H9 (cell line): ENCODE data around the gene MICAL2. TPM values are rescaled to one million over a fixed set of nuclear protein-coding genes. Genes with fewer than 3 reads are reported as not detected.

Source experiments
- DNase-seq: peaks from one replicate; pipeline ENCODE4 v3.0.0-alpha.2; 2017
- H2AFZ ChIP-seq: one replicate; pipeline ENCODE4 v1.6.1; 2013; ENCODE audit warnings: mild to moderate bottlenecking, low read length, control low read depth, moderate library complexity
- H2AK5ac ChIP-seq: 2 replicates; pipeline ENCODE4 v1.6.1; 2013; ENCODE audit warnings: low read length, control low read depth, mixed read lengths; ENCODE audit not compliant: insufficient read length
- H2BK120ac ChIP-seq: one replicate; pipeline ENCODE4 v1.6.1; 2013; ENCODE audit warnings: low read depth, mild to moderate bottlenecking, low read length, control low read depth, inconsistent platforms; ENCODE audit not compliant: poor library complexity, severe bottlenecking
- H2BK12ac ChIP-seq: 2 replicates; pipeline ENCODE4 v1.6.1; 2013; ENCODE audit warnings: low read length, control low read depth, mixed read lengths, low read depth; ENCODE audit not compliant: insufficient read length
- H2BK15ac ChIP-seq: 2 replicates; pipeline ENCODE4 v1.6.1; 2013; ENCODE audit warnings: low read depth, low read length, control low read depth
- H2BK20ac ChIP-seq: one replicate; pipeline ENCODE4 v1.6.1; 2013; ENCODE audit warnings: low read depth, mild to moderate bottlenecking, low read length, control low read depth, inconsistent platforms; ENCODE audit not compliant: poor library complexity, severe bottlenecking
- H2BK5ac ChIP-seq: 2 replicates; pipeline ENCODE4 v1.6.1; 2013; ENCODE audit warnings: low read length, control low read depth, mixed read lengths; ENCODE audit not compliant: insufficient read length
- H3K14ac ChIP-seq: 2 replicates; pipeline ENCODE4 v1.6.1; 2013; ENCODE audit warnings: low read length, control low read depth; ENCODE audit not compliant: insufficient read depth
- H3K18ac ChIP-seq: 2 replicates; pipeline ENCODE4 v1.6.1; 2013; ENCODE audit warnings: low read depth, mild to moderate bottlenecking, mixed read lengths, low read length, control low read depth; ENCODE audit not compliant: insufficient read length
- H3K23ac ChIP-seq: 2 replicates; pipeline ENCODE4 v1.6.1; 2013; ENCODE audit warnings: low read length, control low read depth, mixed read lengths, low read depth; ENCODE audit not compliant: insufficient read length
- H3K23me2 ChIP-seq: 2 replicates; pipeline ENCODE4 v1.6.1; 2013; ENCODE audit warnings: low read depth, mild to moderate bottlenecking, mixed read lengths, low read length, control low read depth; ENCODE audit not compliant: insufficient read length, poor library complexity, severe bottlenecking
- H3K27ac ChIP-seq: 2 replicates; pipeline ENCODE4 v1.5.1; 2013; ENCODE audit warnings: low read length, control low read depth, mixed read lengths, low read depth; ENCODE audit not compliant: insufficient read length
- H3K27me3 ChIP-seq: 2 replicates; pipeline ENCODE4 v1.6.1; 2013; ENCODE audit warnings: low read length, control low read depth, inconsistent platforms; ENCODE audit not compliant: insufficient read depth
- H3K4ac ChIP-seq: 2 replicates; pipeline ENCODE4 v1.6.1; 2013; ENCODE audit warnings: low read depth, mild to moderate bottlenecking, control low read depth, inconsistent platforms, low read length, moderate library complexity
- H3K4me1 ChIP-seq: 2 replicates; pipeline ENCODE4 v1.6.1; 2013; ENCODE audit warnings: low read length, control low read depth, inconsistent platforms; ENCODE audit not compliant: insufficient read depth
- H3K4me2 ChIP-seq: 2 replicates; pipeline ENCODE4 v1.6.1; 2013; ENCODE audit warnings: low read length, control low read depth, mixed read lengths; ENCODE audit not compliant: insufficient read length, insufficient read depth
- H3K56ac ChIP-seq: 2 replicates; pipeline ENCODE4 v1.6.1; 2013; ENCODE audit warnings: low read depth, mild to moderate bottlenecking, mixed read lengths, low read length, control low read depth; ENCODE audit not compliant: insufficient read length
- H3K79me1 ChIP-seq: 2 replicates; pipeline ENCODE4 v1.6.1; 2013; ENCODE audit warnings: low read depth, mild to moderate bottlenecking, moderate library complexity, low read length, control low read depth, inconsistent platforms; ENCODE audit not compliant: insufficient read depth, poor library complexity, severe bottlenecking
- H3K79me2 ChIP-seq: 2 replicates; pipeline ENCODE4 v1.6.1; 2013; ENCODE audit warnings: low read length, control low read depth, inconsistent platforms; ENCODE audit not compliant: insufficient read depth
- H3K9ac ChIP-seq: 2 replicates; pipeline ENCODE4 v1.6.1; 2013; ENCODE audit warnings: low read length, control low read depth, mixed read lengths; ENCODE audit not compliant: insufficient read length; ENCODE audit errors: extremely low read depth
- H3K9me3 ChIP-seq: one replicate; pipeline ENCODE4 v1.6.1; 2013; ENCODE audit warnings: low read depth, low read length, inconsistent platforms; ENCODE audit not compliant: control insufficient read depth
- H3T11ph ChIP-seq: one replicate; pipeline ENCODE4 v1.6.1; 2013; ENCODE audit warnings: mild to moderate bottlenecking, low read length, control low read depth, inconsistent platforms
- H4K20me1 ChIP-seq: one replicate; pipeline ENCODE4 v1.6.1; 2013; ENCODE audit not compliant: control insufficient read depth, insufficient read length, insufficient read depth
- H4K5ac ChIP-seq: 2 replicates; pipeline ENCODE4 v1.6.1; 2013; ENCODE audit warnings: low read depth, mild to moderate bottlenecking, mixed read lengths, low read length, control low read depth; ENCODE audit not compliant: insufficient read length
- H4K8ac ChIP-seq: replicated peaks from 2 replicates; pipeline ENCODE4 v1.6.1; 2013; ENCODE audit warnings: low read length, control low read depth, mixed read lengths, low read depth; ENCODE audit not compliant: insufficient read length
- H4K91ac ChIP-seq: 2 replicates; pipeline ENCODE4 v1.6.1; 2013; ENCODE audit warnings: low read depth, mild to moderate bottlenecking, moderate library complexity, mixed read lengths, low read length, control low read depth; ENCODE audit not compliant: insufficient read length
- H3K27ac Mint-ChIP-seq, 3 experiments: 2 replicates in 2 of 3; 3 replicates in 1 of 3; pipeline ENCODE4 v1.8.0; 2020 to 2021; ENCODE audit warnings: mixed read lengths in 3 of 3, mild to moderate bottlenecking in 1 of 3, moderate library complexity in 1 of 3
- H3K27me3 Mint-ChIP-seq: 2 replicates; pipeline ENCODE4 v1.8.0; 2021; ENCODE audit warnings: low read depth, mild to moderate bottlenecking, moderate library complexity, mixed read lengths
- H3K36me3 Mint-ChIP-seq, 3 experiments: 2 replicates in 2 of 3; 3 replicates in 1 of 3; pipeline ENCODE4 v1.8.0; 2020 to 2021; ENCODE audit warnings: low read depth in 3 of 3, mixed read lengths in 3 of 3; ENCODE audit not compliant: insufficient read depth in 1 of 3
- H3K4me1 Mint-ChIP-seq, 2 experiments: 2 replicates each; pipeline ENCODE4 v1.8.0; 2020; ENCODE audit warnings: mixed read lengths in 2 of 2
- H3K4me3 Mint-ChIP-seq, 2 experiments: 2 replicates in 1 of 2; 3 replicates in 1 of 2; pipeline ENCODE4 v1.8.0; 2020 to 2021; ENCODE audit warnings: mild to moderate bottlenecking in 2 of 2, mixed read lengths in 2 of 2, moderate library complexity in 1 of 2
- H3K9me3 Mint-ChIP-seq, 2 experiments: 2 replicates in 1 of 2; 3 replicates in 1 of 2; pipeline ENCODE4 v1.8.0; 2020; ENCODE audit warnings: mild to moderate bottlenecking in 2 of 2, mixed read lengths in 2 of 2, moderate library complexity in 1 of 2
- WGBS: extraction: QIAGEN DNeasy Blood & Tissue Kit; methylation state at CpG from one replicate; pipeline ENCODE4 v1.1.7; 2013; ENCODE audit warnings: missing lambda C conversion rate, low lambda C conversion rate, mixed read lengths; ENCODE audit not compliant: insufficient read length; ENCODE audit errors: extremely low coverage; 5-methylcytosine and 5-hydroxymethylcytosine counted together
- total RNA-seq: library from RNA; stranded (reverse); gene quantifications from 2 replicates; pipeline ENCODE4 v1.2.1, GENCODE V29; 2021
- TF ChIP-seq, protein P1 (sequence below): fragments of 200-600 bp; sonication (generic); conservative IDR thresholded peaks from 3 replicates; pipeline ENCODE4 v1.8.0; 2021; ENCODE audit warnings: antibody characterized with exemption, mild to moderate bottlenecking

MICAL2 gene
- total RNA-seq, 1 experiment from 2014 or later: 4.7 TPM

DNA sequence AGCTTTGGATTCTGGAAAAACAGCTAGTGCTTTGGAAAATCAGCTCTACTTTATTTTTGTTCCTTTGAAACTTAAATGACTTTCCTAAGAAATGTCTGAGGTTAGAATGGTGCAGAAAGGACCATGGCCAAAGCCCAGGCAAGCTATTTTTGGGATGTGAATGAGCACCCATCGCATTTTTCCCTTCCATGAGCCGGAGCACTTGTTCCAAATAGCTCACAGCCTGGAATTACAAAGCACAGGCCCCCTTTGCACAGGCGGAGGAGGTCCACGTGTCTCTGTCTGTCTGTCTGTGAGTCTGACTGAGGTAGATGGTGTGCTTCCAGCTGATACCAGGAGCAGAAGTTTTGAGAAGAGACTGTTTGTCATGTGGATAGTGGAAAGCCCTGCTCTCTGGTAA is 50.7 kb downstream of the MICAL2 start:
- no peak overlapping the region for H3K4me2 ChIP-seq
- TF ChIP-seq, protein P1, sequence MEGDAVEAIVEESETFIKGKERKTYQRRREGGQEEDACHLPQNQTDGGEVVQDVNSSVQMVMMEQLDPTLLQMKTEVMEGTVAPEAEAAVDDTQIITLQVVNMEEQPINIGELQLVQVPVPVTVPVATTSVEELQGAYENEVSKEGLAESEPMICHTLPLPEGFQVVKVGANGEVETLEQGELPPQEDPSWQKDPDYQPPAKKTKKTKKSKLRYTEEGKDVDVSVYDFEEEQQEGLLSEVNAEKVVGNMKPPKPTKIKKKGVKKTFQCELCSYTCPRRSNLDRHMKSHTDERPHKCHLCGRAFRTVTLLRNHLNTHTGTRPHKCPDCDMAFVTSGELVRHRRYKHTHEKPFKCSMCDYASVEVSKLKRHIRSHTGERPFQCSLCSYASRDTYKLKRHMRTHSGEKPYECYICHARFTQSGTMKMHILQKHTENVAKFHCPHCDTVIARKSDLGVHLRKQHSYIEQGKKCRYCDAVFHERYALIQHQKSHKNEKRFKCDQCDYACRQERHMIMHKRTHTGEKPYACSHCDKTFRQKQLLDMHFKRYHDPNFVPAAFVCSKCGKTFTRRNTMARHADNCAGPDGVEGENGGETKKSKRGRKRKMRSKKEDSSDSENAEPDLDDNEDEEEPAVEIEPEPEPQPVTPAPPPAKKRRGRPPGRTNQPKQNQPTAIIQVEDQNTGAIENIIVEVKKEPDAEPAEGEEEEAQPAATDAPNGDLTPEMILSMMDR: no peak
- no peak overlapping the region for H2BK120ac ChIP-seq
- H3K79me1 ChIP-seq: no peaks in the 10 kb centered on the region
- no peaks in the 10 kb centered on the region; a peak in 1 of 5 replicates for H3K9me3 Mint-ChIP-seq
- no peaks in the 10 kb centered on the region for H3K79me2 ChIP-seq
- H3K23me2 ChIP-seq: no peaks in the 10 kb centered on the region
- H3K4me3 Mint-ChIP-seq: no peak overlapping the region
- H2BK12ac ChIP-seq: no peak overlapping the region
- H2AFZ ChIP-seq: no peak overlapping the region
- no peak overlapping the region for H2BK20ac ChIP-seq
- no peaks in the 10 kb centered on the region; a peak in 1 of 7 replicates for H3K36me3 Mint-ChIP-seq
- no peak overlapping the region for H3K27ac ChIP-seq
- no peak overlapping the region for H3K9ac ChIP-seq
- H3K14ac ChIP-seq: no peak overlapping the region
- H3K9me3 ChIP-seq: no peaks in the 10 kb centered on the region
- no peak overlapping the region for H3K4ac ChIP-seq
- H2AK5ac ChIP-seq: no peak overlapping the region
- no peaks in the 10 kb centered on the region for H3K4me1 ChIP-seq
- no peak overlapping the region for H4K8ac ChIP-seq
- H2BK5ac ChIP-seq: no peak overlapping the region
- WGBS: no CpG with 5 or more reads among the region's 4 CpGs
- no peak overlapping the region for H4K91ac ChIP-seq
- no peaks in the 10 kb centered on the region for H3K27me3 ChIP-seq
- no peaks in the 10 kb centered on the region for H4K20me1 ChIP-seq
- H2BK15ac ChIP-seq: no peak overlapping the region
- peak overlapping the region in 1 of 3 experiments; percentile 5; a peak in 1 of 7 replicates for H3K27ac Mint-ChIP-seq
- no peak overlapping the region for H3T11ph ChIP-seq
- H3K23ac ChIP-seq: no peak overlapping the region
- H4K5ac ChIP-seq: no peak overlapping the region
- no peak overlapping the region for H3K18ac ChIP-seq
- H3K27me3 Mint-ChIP-seq: no peaks in the 10 kb centered on the region
- H3K4me1 Mint-ChIP-seq: peaks cover 9 to 18% of the 10 kb centered on the region in 2 experiments
- DNase-seq: no peak
- no peak overlapping the region for H3K56ac ChIP-seq
